ENCODE measurements around the gene ESM1. TPM values are rescaled to one million over a fixed set of nuclear protein-coding genes. Genes with fewer than 3 reads are reported as not detected.

Gene ESM1
- total and polyA plus RNA-seq, 2 of the 8 experiments (the other 6 are each of a cell fraction or from before 2014, with no cell fraction given), result not detected

GRCh38 chr5:54969242-54969641 lies 16.2 kb downstream of the ESM1 start:
- H2BK120ac ChIP-seq (replicated peaks; ENCODE audit: low read depth, low read length), result no peak overlapping the region
- H3K36me3 ChIP-seq (ENCODE audit: control insufficient read depth in 2 of 4, insufficient read depth in 4 of 4, low read length in 3 of 4), result no peaks in the 10 kb centered on the region
- no peaks in the 10 kb centered on the region for H3K27me3 ChIP-seq (replicated peaks in 1 of 4; ENCODE audit: control insufficient read depth in 3 of 4, extremely low read depth in 1 of 4, insufficient read depth in 3 of 4, low read length in 3 of 4)
- no peak overlapping the region for H3K18ac ChIP-seq (ENCODE audit: extremely low read depth, low read length)
- FAIRE-seq (no peak), DNase-seq (ENCODE audit: low read depth in 1 of 2, low spot score in 2 of 2) (no peak)
- H2BK5ac ChIP-seq (ENCODE audit: low read depth, low read length), result no peak overlapping the region
- H3K4me3 ChIP-seq (ENCODE audit: extremely low read depth in 1 of 4, insufficient read depth in 2 of 4, low read depth in 3 of 4, low read length in 4 of 4), result no peak overlapping the region
- no peak overlapping the region for H4K8ac ChIP-seq (ENCODE audit: extremely low read depth, insufficient read depth, low read length)
- H2BK12ac ChIP-seq (ENCODE audit: low read depth, low read length), result no peak overlapping the region
- H2AK5ac ChIP-seq (ENCODE audit: low read depth, low read length), result no peak overlapping the region
- no peaks in the 10 kb centered on the region; a peak in 1 of 4 replicates for H3K9me3 ChIP-seq (ENCODE audit: insufficient read depth in 2 of 2, low read depth in 1 of 2, low read length in 1 of 2)
- no peak overlapping the region for H3K27ac ChIP-seq (ENCODE audit: low read depth, low read length)
- H4K20me1 ChIP-seq (replicated peaks in 1 of 2; ENCODE audit: control insufficient read depth in 1 of 2, insufficient read depth in 2 of 2, low read length in 2 of 2), result no peaks in the 10 kb centered on the region
- H3K4me2 ChIP-seq (ENCODE audit: insufficient read depth in 1 of 2, low read depth in 2 of 2, low read length in 2 of 2), result no peak overlapping the region
- no peaks in the 10 kb centered on the region for H3K79me1 ChIP-seq (ENCODE audit: low read depth, low read length)
- no peak overlapping the region for H2BK20ac ChIP-seq (ENCODE audit: low read length)
- WGBS, 2 experiments (ENCODE audit: extremely low coverage in 1 of 2, insufficient coverage in 1 of 2, insufficient read length in 1 of 2, insufficient replicate concordance in 2 of 2, low coverage in 1 of 2, low lambda C conversion rate in 2 of 2, missing lambda C conversion rate in 1 of 2), result 96% methylated on average over 4 of the region's 4 CpGs; no CpG with 5 or more reads in 1 of the 2 experiments
- H2BK15ac ChIP-seq (ENCODE audit: low read length), result no peak overlapping the region
- no peak overlapping the region for H3K56ac ChIP-seq (replicated peaks; ENCODE audit: insufficient read length, low read depth, low read length)
- no peak overlapping the region for H3K23ac ChIP-seq (ENCODE audit: insufficient read length)
- no peak overlapping the region for H4K91ac ChIP-seq (replicated peaks; ENCODE audit: insufficient read length, low read length)
- ChIA-PET POLR2A (ENCODE audit: partially characterized antibody) (interaction anchor here (0.5 kb wide), 1 partner anchor 1335 kb away, joined by 4 read pairs; no protein-coding TSS in a partner anchor), CTCF (ENCODE audit: partially characterized antibody) (interaction anchor here (0.7 to 6.3 kb wide), 5 partner anchors 10 to 122 kb away, joined by 3 to 57 read pairs (median 5); partner anchors contain the start of gene ESM1)
- H2AFZ ChIP-seq (ENCODE audit: low read length), result no peak overlapping the region
- H3K4ac ChIP-seq (replicated peaks; ENCODE audit: insufficient read length, low read depth, low read length), result no peak overlapping the region
- H3K79me2 ChIP-seq (ENCODE audit: control insufficient read depth in 1 of 2, insufficient read depth in 2 of 2, low read length in 2 of 2), result no peaks in the 10 kb centered on the region
- no peaks in the 10 kb centered on the region for H3K23me2 ChIP-seq (ENCODE audit: low read depth, low read length)
- no peak overlapping the region for H3K9ac ChIP-seq (replicated peaks in 1 of 4; ENCODE audit: extremely low read depth in 1 of 4, low read depth in 3 of 4, low read length in 3 of 4)
- no peak overlapping the region for H3K14ac ChIP-seq (ENCODE audit: insufficient read length)
- H3K4me1 ChIP-seq (replicated peaks in 1 of 4; ENCODE audit: control insufficient read depth in 3 of 4, insufficient read depth in 4 of 4, low read length in 3 of 4), result no peaks in the 10 kb centered on the region
- H4K5ac ChIP-seq (ENCODE audit: insufficient read length, low read depth, low read length), result no peak overlapping the region
- TF ChIP-seq EZH2 (IDR thresholded peaks at IDR 0.05; ENCODE audit: low read depth, low read length, severe bottlenecking) (no peak), PHF8 (conservative IDR thresholded peaks at IDR 0.05; ENCODE audit: low read depth, low read length) (no peak), CHD1 (IDR thresholded peaks at IDR 0.05; ENCODE audit: low read depth, low read length) (no peak), MAFK (IDR thresholded peaks at IDR 0.05; ENCODE audit: low read depth, low read length) (no peak), ASH2L (IDR thresholded peaks at IDR 0.05; ENCODE audit: low read length) (no peak)

Data from H1 (cell line).